SIG-M5 treated with dmso at 0.1 percent for 504 hours (cell line): ENCODE data around the gene PPP1R15B.

Experiments
- DNase-seq: peaks from one replicate; lab custom pipeline; 2025; ENCODE audit not compliant: unreplicated experiment; lab: John Stamatoyannopoulos, UW

Gene PPP1R15B

GRCh38 chr1:204411451-204412204, at the start of gene PPP1R15B:
Gene PPP1R15B (minus strand): TSS chr1:204411817. CDS start chr1:204411411, 406 bp downstream.
- DNase-seq = peak; percentile 99

DNA sequence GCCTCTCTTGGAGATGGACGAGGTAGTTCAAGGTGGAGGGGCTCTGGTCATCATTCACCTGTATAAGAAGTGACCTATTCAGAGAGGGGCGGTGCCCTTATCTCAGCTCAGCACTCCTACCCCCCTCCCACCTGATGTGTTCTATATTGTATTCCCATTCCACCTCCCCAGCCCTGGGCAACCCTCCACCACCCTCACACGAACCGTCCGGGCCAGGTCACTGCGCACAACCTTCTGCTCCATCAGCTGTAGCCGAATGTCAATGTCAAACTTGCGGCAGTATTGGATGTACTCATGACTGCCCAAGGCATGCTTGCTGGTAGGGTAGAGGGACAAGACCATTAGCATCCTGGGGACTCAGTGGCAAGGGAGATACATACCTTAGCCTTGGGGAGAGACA, 48.7 kb upstream of the PPP1R15B start:
- no peak for DNase-seq

DNA sequence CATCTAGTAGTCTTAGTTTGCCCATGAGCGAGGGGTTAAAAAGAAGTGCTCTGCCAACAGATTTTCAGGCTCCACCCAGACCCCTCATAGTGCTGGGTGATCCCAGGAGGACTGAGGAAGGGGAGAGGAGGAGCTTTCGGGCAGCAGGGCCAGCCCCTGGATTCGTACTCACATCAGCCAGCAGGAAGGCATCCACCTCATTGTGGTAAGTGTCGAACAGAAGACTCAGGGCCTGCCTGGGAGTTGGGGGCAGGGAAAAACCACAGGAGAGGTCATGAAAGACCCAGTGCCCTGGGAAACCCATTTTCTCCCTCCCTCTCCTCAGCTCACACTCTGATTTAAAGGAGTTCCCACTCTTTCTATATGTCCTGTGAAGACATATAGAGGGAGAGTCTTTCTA, 48.1 kb upstream of the PPP1R15B start:
- DNase-seq = no peak

- DNase-seq = no peak
Observed at GRCh38 chr1:204457666-204458065, 46.0 kb upstream of the PPP1R15B start.

DNA sequence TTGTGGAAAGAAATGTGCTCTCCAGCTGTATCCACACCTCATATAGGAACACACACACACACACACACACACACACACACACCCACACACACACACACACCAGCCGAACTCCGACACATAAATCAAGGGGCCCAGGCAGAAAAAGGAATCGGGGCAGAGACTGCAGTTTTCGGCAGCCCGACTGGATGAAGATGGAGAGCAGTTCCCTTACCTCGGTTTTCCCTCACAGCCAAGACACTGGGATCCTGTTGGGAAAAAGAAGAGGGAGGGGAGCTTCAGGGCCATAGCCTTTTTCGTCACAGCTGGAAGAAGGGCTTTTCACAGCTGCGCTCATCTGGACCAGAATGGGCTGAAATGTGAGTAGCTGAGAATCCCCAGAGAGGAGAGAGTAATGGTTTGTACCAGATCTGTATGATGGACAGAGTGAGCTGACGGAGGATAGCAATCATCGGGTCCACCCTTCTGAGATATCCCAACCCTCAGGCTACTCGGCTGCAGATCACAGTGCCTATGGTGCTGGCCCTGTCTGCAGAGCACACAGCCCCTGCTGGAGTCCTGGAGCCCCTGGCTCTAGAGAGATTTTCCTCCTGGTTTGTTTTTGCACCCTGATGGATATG, 45.3 kb upstream of the PPP1R15B start:
- no peak for DNase-seq

DNA sequence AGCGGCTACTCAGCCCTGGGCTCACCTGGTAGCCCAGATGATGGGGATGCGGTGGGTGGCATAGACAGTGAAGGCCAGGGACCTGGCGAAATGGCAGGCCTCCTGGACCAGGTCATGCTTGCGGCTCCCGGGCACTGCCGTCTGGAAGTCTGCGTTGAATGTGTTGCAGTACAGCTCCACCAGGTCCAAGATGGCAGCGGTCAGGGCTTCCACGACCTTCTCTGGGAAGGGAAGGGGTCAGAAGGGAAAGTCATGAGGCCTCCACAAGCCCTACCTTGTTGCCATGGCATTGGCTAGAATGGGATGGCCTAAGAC, 44.2 kb upstream of the PPP1R15B start:
- no peak for DNase-seq

GRCh38 chr1:204455063-204455830, 43.6 kb upstream of the PPP1R15B start:
- DNase-seq = no peak

- DNase-seq = no peak
Observed at GRCh38 chr1:204454476-204454875, 42.9 kb upstream of the PPP1R15B start.

GRCh38 chr1:204453141-204453772, 41.6 kb upstream of the PPP1R15B start:
- DNase-seq = no peak

GRCh38 chr1:204451352-204452124, 39.9 kb upstream of the PPP1R15B start:
- DNase-seq = no peak

DNA sequence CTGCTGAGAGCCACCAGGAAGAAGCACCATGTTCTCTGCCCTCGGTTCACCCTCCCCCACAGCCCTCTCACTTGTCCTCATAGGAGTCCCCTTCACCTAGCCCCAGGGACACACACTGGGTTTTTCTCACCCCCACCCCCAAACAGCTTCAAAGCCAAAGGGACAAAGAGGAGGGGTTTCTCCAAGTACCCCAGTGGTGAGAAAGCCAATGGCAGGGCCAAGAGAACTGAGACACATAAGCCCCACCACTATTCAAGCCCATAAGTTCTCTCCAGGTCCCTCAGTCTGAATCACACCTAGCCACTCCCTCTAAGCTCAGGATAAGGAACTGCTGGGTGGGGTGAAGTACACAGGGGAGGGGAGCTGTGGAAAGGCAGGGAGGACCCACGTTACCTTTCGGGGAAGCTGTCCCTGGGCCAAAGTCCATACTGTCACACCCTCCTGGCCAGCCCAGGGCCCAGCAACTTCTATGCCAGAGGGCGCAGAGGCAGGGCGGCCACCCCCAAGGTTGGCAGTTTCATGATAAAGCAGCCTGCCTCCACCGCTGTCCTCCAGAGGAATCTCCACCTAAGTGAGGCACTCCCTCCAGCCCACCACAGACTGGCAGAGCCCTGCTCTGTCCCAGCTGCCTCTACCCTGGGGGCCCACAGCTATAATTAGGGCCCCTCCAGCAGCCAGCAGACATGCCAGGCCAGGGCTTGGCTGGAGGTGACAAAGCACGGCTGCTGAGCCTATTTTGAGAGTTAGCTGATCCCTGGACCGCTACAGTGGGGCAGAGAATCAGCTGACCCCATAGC, 39.0 kb upstream of the PPP1R15B start:
- DNase-seq = no peak

DNA sequence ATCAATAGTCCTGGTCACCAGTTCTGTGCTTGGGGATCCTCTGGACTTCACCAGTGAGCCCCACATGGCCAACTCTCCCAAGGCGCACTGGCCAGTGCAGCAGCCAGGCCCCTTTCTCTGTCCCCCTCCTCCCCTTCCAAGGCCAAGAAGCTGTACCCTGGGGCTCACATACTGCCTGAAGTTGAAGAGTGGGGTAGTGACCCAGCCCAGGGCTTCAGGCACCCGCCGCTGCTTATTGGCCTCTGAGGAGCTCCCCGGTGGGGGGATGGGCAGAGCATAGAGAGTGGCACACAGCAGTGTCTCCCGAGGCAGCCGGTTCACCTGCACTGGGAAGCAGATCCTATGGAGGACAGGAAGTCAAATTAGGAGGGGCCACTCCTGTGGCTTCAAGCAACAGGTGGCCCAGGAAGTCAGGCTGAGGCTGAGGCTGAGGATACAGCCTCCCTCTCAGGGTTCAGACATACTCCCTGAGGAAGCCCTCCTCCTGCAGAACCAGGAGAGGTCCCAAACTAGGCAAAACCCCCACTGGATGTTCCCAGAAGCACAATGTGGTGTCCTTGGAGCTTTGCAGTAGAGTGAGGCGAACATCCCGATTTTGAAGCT, 38.2 kb upstream of the PPP1R15B start:
- no peak for DNase-seq

GRCh38 chr1:204448991-204449677, 37.5 kb upstream of the PPP1R15B start:
- no peak for DNase-seq

DNA sequence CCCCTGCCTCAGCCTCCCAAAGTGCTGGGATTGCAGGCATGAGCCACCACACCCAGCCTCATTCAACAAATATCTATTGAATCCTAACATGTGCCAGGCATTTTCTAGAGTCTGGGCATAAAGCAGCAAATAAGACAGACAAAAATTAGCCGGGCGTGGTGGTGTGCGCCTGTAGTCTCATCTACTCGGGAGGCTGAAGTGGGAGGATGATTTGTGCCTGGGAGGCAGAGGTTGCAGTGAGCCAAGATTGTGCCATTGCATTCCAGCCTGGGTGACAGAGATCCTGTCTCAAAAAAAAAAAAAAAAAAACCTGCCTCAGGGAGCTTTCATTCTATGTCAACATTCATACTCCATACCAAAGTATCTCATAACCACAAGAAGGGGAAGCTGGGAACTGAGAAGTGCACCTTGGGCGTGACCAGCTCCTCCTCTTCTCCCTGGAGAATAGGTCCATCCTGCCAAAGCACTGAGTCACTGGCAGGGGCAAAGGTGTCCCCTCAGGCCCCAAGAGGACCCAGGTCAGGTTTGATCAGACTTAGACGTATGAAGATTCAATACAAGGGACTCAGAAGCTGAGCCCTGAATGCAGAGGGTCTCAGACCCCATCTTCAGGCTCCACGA, 36.8 kb upstream of the PPP1R15B start:
- DNase-seq = peak; percentile 53

- DNase-seq = no peak
Observed at GRCh38 chr1:204447736-204448135, 36.1 kb upstream of the PPP1R15B start.

- DNase-seq = no peak
Observed at GRCh38 chr1:204447190-204447589, 35.6 kb upstream of the PPP1R15B start.

DNA sequence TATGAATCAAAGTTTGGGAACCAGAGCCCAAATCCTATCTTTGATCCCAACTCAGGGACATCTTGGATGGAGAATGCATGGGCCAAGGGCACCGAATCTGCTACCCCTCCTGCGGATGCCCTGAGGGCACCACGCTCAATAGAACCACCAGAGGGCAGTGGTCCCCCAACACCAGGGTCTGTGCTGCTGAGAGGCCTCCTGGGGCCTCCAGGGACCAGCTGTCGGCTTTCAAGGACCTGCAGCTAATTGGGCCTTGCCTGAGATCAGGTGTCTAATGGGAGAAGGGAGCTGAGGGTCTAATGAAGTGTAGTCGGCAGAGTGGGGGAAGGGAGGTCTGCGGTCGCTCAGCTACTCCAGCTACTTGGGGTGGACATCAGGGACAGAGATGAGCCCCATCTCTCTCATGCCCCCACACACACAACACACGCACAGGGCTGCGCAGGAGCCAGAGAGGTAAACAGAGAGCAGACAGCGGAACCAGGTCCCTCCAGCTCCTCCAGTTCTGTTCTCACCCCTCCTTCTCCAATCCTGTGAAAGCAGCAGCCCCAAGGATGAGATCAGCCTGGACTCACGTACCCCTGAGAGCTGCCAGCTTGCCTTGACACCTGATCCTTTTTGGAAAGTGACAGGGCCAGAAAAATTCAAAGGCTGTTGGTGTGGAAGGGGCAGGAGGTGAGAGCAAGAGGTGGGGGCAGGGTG, 34.9 kb upstream of the PPP1R15B start:
- DNase-seq = peak; percentile 47

DNA sequence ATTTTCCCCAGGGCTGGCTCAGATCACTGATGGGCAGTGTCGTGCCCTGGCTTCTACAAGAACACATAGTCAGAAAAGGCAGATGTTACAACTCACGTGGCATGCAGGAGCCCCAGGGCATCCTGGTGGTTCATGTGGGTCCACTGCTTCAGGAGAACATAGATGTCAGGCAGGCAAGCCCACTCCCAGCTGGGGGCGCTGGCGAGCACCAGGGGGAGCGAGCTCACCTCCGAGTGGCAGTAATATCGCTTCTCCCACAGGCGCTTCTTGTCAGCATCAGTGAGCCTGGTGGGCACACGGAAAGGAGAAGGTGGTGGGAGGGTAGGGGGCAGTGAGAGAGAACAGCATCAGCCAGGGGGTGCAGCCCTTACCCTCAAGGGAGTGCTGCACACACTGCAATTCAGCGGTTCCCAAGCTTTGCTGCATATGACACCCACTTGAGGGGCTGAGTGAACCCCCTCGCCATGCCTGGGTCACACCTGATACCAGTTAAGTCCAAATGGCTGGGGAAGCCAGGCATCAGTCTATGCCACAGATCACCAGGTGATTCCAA, 34.3 kb upstream of the PPP1R15B start:
- peak; percentile 37 for DNase-seq
